Gastroesophageal sphincter (tissue), 4 donors: ENCODE measurements around the gene SHCBP1L. TPM values are rescaled to one million over a fixed set of nuclear protein-coding genes. Genes with fewer than 3 reads are reported as not detected.

Source experiments
- ATAC-seq: fragments of 150-250 bp; one replicate; pipeline ENCODE4 v1.9.1; 2016; ENCODE audit warnings: mild to moderate bottlenecking, moderate library complexity
- H3K27ac ChIP-seq, 4 donors: fragments of 200-600 bp; sonication (generic) in 3 of 4; 1 replicate in 3 of 4; 2 replicates in 1 of 4; pipeline ENCODE4 v1.5.1; 2016 to 2019
- H3K27me3 ChIP-seq: fragments of 200-600 bp; sonication (generic); one replicate; pipeline ENCODE4 v1.5.1; 2019
- H3K36me3 ChIP-seq, 2 donors: fragments of 200-600 bp; sonication (generic); one replicate each; pipeline ENCODE4 v1.5.1; 2019; ENCODE audit warnings: control low read depth in 1 of 2
- H3K4me1 ChIP-seq, 3 donors: fragments of 200-600 bp; sonication (generic); 1 replicate in 2 of 3; 2 replicates in 1 of 3; pipeline ENCODE4 v1.5.1; 2016 to 2019; ENCODE audit warnings: control low read depth in 2 of 3
- H3K4me3 ChIP-seq, 2 donors: fragments of 200-600 bp; sonication (generic); one replicate each; pipeline ENCODE4 v1.5.1; 2019; ENCODE audit warnings: mild to moderate bottlenecking in 1 of 2, moderate library complexity in 1 of 2
- H3K9me3 ChIP-seq, 3 donors: fragments of 200-600 bp; sonication (generic); one replicate each; pipeline ENCODE4 v1.5.1; 2017 to 2019; ENCODE audit warnings: control low read depth in 2 of 3
- EP300 ChIP-seq: sonication (generic); formaldehyde crosslinking; IDR thresholded peaks from one replicate; pipeline ENCODE4 v1.6.1; 2017; ENCODE audit warnings: antibody characterized with exemption, mild to moderate bottlenecking
- POLR2A ChIP-seq, 2 donors: fragments of 450-650 bp; IDR thresholded peaks; one replicate each; pipeline ENCODE4 v1.6.1; 2017; ENCODE audit warnings: antibody characterized with exemption in 2 of 2, mild to moderate bottlenecking in 2 of 2, moderate library complexity in 1 of 2
- POLR2AphosphoS5 ChIP-seq: sonication (generic); formaldehyde crosslinking; IDR thresholded peaks from one replicate; pipeline ENCODE4 v1.6.1; 2017; ENCODE audit warnings: antibody characterized with exemption
- WGBS, 2 donors: methylation state at CpG; one replicate each; pipeline ENCODE4 v1.1.5; 2018; ENCODE audit warnings: low coverage in 1 of 2; 5-methylcytosine and 5-hydroxymethylcytosine counted together
- total RNA-seq, 4 donors: library from RNA; depleted of rRNA; stranded (reverse); fragments of >200 nt; gene quantifications; one replicate each; pipeline ENCODE4 v1.1.0, GENCODE V29; 2016
- TF ChIP-seq, protein P1 (sequence below), 4 experiments: fragments of 200-600 bp in 2 of 4; fragments of 450-650 bp in 2 of 4; sonication (generic) in 1 of 4; IDR thresholded peaks; one replicate each; pipeline ENCODE4 v1.5.1; 2017 to 2019; ENCODE audit warnings: antibody characterized with exemption in 4 of 4, mild to moderate bottlenecking in 2 of 4, moderate library complexity in 2 of 4

The SHCBP1L gene
- total RNA-seq, 4 donors from 2014 or later, result not detected

DNA sequence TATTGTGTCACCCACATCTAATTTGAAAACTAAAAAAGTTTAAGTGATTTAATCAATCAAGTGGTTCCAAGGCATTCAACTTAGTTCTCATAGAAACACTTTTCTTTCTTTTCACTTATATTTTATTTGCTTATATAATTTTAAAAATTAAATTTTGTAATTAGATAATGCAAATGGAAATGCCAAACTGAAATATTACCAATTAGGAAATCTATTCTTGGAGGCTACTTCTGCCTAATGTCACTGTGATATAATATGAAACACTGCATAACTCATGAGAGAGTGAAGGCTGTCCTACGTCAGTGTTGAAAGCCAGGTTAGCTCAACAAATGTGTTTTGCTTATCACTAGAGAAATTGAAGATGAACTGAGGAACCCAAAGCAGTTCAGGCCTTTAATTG lies 18.3 kb upstream of the SHCBP1L start:
- H3K4me3 ChIP-seq, result no peak overlapping the region
- no peak overlapping the region for H3K27ac ChIP-seq
- no peaks in the 10 kb centered on the region for H3K36me3 ChIP-seq
- no peaks in the 10 kb centered on the region for H3K27me3 ChIP-seq
- no peaks in the 10 kb centered on the region for H3K9me3 ChIP-seq
- ATAC-seq, result no peak
- 83 to 85% methylated on average over 1 of the region's 1 CpG for WGBS, 2 donors
- H3K4me1 ChIP-seq, result no peaks in the 10 kb centered on the region
- TF ChIP-seq, protein P1, sequence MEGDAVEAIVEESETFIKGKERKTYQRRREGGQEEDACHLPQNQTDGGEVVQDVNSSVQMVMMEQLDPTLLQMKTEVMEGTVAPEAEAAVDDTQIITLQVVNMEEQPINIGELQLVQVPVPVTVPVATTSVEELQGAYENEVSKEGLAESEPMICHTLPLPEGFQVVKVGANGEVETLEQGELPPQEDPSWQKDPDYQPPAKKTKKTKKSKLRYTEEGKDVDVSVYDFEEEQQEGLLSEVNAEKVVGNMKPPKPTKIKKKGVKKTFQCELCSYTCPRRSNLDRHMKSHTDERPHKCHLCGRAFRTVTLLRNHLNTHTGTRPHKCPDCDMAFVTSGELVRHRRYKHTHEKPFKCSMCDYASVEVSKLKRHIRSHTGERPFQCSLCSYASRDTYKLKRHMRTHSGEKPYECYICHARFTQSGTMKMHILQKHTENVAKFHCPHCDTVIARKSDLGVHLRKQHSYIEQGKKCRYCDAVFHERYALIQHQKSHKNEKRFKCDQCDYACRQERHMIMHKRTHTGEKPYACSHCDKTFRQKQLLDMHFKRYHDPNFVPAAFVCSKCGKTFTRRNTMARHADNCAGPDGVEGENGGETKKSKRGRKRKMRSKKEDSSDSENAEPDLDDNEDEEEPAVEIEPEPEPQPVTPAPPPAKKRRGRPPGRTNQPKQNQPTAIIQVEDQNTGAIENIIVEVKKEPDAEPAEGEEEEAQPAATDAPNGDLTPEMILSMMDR (IDR thresholded peaks at IDR 0.05), result no peak
- TF ChIP-seq POLR2AphosphoS5, result no peak
- TF ChIP-seq EP300, result no peak

DNA sequence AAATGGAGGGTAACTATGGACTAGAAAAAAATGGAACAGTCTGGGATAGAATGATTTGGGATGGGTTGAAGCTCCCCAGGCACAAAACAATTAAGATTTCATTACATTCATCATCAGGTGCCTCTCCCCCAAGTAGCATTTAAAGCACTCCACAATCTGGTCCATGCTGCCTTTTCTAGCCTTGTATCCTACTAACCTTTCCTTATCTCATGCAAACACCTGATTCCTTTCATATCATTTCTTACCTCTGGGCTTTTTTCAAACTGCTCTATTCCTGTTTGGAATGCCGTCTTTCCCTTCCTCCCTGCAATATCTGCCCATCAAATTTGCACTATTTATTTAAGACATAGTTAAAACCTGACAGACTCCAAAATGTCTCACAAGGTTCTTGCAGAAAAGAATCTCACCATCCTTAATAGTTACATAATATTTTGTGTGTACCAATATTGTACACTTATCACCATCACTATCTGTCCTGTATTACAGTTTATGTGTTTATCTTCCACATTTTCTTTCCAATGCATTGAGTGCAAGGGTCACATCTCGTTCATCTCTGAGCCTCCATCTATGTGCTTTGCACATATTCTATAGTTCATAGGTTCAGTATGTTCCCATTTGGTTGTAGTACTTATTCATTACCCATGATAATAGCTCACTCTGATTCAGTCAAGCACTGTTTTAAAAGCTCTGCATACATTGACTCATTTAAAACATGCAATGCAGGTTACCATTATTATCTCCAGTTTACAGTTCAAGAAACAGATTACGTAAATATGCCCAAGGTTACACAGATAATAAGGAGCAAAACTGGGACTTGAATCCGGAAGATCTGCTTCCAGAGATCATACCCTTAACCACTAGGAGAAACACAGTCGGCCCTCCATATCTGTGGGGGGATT lies 16.1 kb upstream of the SHCBP1L start:
- H3K9me3 ChIP-seq, result no peaks in the 10 kb centered on the region
- TF ChIP-seq POLR2AphosphoS5, result no peak
- no peaks in the 10 kb centered on the region for H3K36me3 ChIP-seq
- no peak overlapping the region for H3K4me3 ChIP-seq
- no peak for ATAC-seq
- H3K27ac ChIP-seq, result no peak overlapping the region
- no peaks in the 10 kb centered on the region for H3K4me1 ChIP-seq
- H3K27me3 ChIP-seq, result no peaks in the 10 kb centered on the region
- 78 to 90% methylated on average over 5 of the region's 5 CpGs for WGBS, 2 donors

DNA sequence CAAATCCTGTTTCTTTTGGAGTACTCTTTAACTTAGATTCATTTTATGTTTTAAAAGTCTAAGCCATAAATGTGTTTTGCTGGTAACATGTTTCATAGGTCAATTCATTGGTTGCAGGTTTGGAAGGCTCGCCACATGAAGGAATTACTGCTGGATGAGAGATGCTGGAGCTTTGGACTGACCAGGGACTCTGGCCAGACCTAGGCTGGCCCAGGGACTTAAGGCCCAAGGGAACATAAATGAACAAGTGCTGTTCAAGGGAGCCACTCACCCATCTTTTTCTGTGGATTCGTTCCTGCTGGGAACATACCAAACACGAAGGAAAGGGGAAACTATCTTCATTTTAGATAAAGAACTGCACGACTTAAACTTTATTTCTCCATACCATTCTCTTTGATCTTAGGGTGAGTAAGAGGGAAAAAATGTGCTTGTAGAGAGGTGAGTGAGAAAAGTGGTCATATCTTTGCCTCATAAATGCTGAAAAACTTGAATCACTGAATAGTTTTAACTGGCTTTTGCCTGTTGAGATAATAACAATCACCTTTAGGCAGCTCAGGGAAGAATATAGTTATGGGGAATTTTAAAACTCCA lies 15.3 kb upstream of the SHCBP1L start:
- H3K9me3 ChIP-seq, result no peaks in the 10 kb centered on the region
- H3K4me3 ChIP-seq, result no peak overlapping the region
- H3K36me3 ChIP-seq, result no peaks in the 10 kb centered on the region
- no peak overlapping the region for H3K27ac ChIP-seq
- H3K4me1 ChIP-seq, result no peaks in the 10 kb centered on the region
- no peak for TF ChIP-seq POLR2A (IDR thresholded peaks at IDR 0.05)
- TF ChIP-seq POLR2AphosphoS5, result no peak
- no peak for TF ChIP-seq EP300
- TF ChIP-seq, protein P1 (IDR thresholded peaks at IDR 0.05), result no peak
- ATAC-seq, result no peak
- no peaks in the 10 kb centered on the region for H3K27me3 ChIP-seq
- 58 to 79% methylated on average over 3 to 4 of the region's 4 CpGs for WGBS, 2 donors

DNA sequence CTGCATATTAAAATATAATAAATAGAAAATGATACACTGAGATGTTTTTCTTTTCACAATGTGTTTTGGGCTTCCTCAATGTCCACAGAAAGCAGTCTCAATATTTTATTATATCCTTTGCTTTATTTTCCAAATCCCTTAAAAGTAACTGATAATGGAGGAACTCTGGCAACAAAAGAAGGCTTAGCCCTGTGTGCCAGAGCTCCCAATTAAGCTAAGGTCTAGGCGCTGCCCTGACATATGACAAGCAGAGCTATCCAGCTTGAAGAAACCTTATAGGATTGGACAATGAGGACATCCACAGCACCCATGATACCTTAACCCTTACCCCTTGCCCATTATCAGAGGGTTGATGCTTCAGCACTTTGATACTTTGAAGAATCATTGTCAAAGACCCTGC lies 12.9 kb upstream of the SHCBP1L start:
- H3K4me1 ChIP-seq, result peaks cover 0 to 5% (median 4%) of the 10 kb centered on the region in 3 donors
- 100% methylated on average over 1 of the region's 1 CpG; no CpG with 5 or more reads in 1 of the 2 donors for WGBS, 2 donors
- no peak overlapping the region for H3K4me3 ChIP-seq
- no peaks in the 10 kb centered on the region for H3K36me3 ChIP-seq
- H3K27ac ChIP-seq, result no peak overlapping the region
- TF ChIP-seq, protein P1 (IDR thresholded peaks at IDR 0.05), result no peak
- TF ChIP-seq POLR2AphosphoS5, result no peak
- no peak for TF ChIP-seq POLR2A (IDR thresholded peaks at IDR 0.05)
- TF ChIP-seq EP300, result no peak
- no peak for ATAC-seq
- no peaks in the 10 kb centered on the region for H3K9me3 ChIP-seq
- no peaks in the 10 kb centered on the region for H3K27me3 ChIP-seq

DNA sequence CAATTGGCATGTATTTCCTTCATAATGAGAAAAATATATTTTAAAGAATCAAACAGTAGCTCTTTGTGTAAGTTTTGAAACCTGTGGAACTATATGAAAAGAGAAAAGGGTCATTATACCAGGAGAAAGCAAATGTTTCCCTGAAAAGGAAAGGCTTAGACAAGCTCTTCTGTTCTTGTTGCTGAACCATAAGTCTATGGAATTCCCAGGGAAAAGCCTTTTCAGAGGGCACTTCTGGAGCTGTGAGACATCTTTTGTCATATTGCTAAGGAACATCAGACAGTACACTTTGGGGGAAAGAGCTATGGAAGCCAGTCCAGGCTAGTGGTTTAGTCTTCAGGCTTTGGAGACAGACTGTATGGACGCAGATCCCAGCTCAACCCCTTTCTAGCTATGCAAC lies 12.1 kb upstream of the SHCBP1L start:
- Histone ChIP-seq H3K36me3 (no peaks in the 10 kb centered on the region), H3K9me3 (no peaks in the 10 kb centered on the region), H3K4me1 (peaks cover 0 to 5% (median 4%) of the 10 kb centered on the region in 3 donors), H3K27ac (no peak overlapping the region), H3K4me3 (no peak overlapping the region), H3K27me3 (no peaks in the 10 kb centered on the region)
- no peak for ATAC-seq
- TF ChIP-seq EP300 (no peak), POLR2A (IDR thresholded peaks at IDR 0.05) (no peak), POLR2AphosphoS5 (no peak)
- TF ChIP-seq, protein P1 (IDR thresholded peaks at IDR 0.05), result no peak
- 100% methylated on average over 1 of the region's 1 CpG for WGBS, 2 donors
